IMR-90 (cell line): ENCODE data around the gene DYSF. TPM values are rescaled to one million over a fixed set of nuclear protein-coding genes. Genes with fewer than 3 reads are reported as not detected.

Experiments used
- ATAC-seq: fragments of 200-7000 bp; cut with Tn5 transposase; 2 replicates; pipeline ENCODE4 v1.9.1; 2020; ENCODE audit warnings: low read depth, mild to moderate bottlenecking, moderate library complexity
- BruUV-seq: library from RNA; stranded (reverse); fragments of 400-500 nt; replicated peaks from 2 replicates; lab custom pipeline; 2021; lab: Mats Ljungman, UMichigan
- CTCF ChIA-PET: fragments of 300-600 bp; formaldehyde crosslinking; extraction: SDS; loops from one replicate; lab custom pipeline; 2021; ENCODE audit warnings: antibody characterized with exemption; lab: Yijun Ruan, JAX
- POLR2A ChIA-PET: fragments of 300-600 bp; sonication (Branson Sonifier 250); formaldehyde crosslinking; loops from one replicate; lab custom pipeline; 2022; ENCODE audit warnings: antibody characterized with exemption; ENCODE audit not compliant: unreplicated experiment; lab: Charles Lee
- DNase-seq: peaks from one replicate; pipeline ENCODE4 v3.0.0; 2013
- H2AFZ ChIP-seq: replicated peaks from 2 replicates; pipeline ENCODE3; 2013; ENCODE audit warnings: low read length, mild to moderate bottlenecking; ENCODE audit not compliant: poor library complexity
- H2AK5ac ChIP-seq: 2 replicates; pipeline ENCODE4 v1.6.1; 2013; ENCODE audit warnings: low read depth, low read length, inconsistent platforms
- H2AK9ac ChIP-seq: replicated peaks from 2 replicates; pipeline ENCODE3; 2013; ENCODE audit warnings: mild to moderate bottlenecking, low read depth, low read length, moderate library complexity; ENCODE audit not compliant: poor library complexity
- H2BK120ac ChIP-seq: 2 replicates; pipeline ENCODE4 v1.6.1; 2013; ENCODE audit warnings: low read depth, low read length, inconsistent platforms
- H2BK15ac ChIP-seq: 3 replicates; pipeline ENCODE4 v1.6.1; 2013; ENCODE audit warnings: low read depth, low read length, inconsistent platforms
- H2BK20ac ChIP-seq: 2 replicates; pipeline ENCODE4 v1.6.1; 2013; ENCODE audit warnings: low read depth, mild to moderate bottlenecking, inconsistent platforms, low read length, moderate library complexity
- H2BK5ac ChIP-seq: 2 replicates; pipeline ENCODE4 v1.6.1; 2013; ENCODE audit warnings: mild to moderate bottlenecking, low read depth, low read length, inconsistent platforms; ENCODE audit not compliant: poor library complexity, severe bottlenecking
- H3K14ac ChIP-seq: replicated peaks from 2 replicates; pipeline ENCODE4 v1.6.1; 2013; ENCODE audit warnings: low read depth, low read length, inconsistent platforms
- H3K18ac ChIP-seq: 2 replicates; pipeline ENCODE4 v1.6.1; 2013; ENCODE audit warnings: low read depth, low read length, control low read depth
- H3K23ac ChIP-seq: 2 replicates; pipeline ENCODE4 v1.6.1; 2013; ENCODE audit warnings: low read depth, low read length, inconsistent platforms
- H3K27ac ChIP-seq: 2 replicates; pipeline ENCODE4 v1.5.1; 2013; ENCODE audit warnings: mild to moderate bottlenecking, control low read depth, low read length; ENCODE audit not compliant: insufficient read depth
- H3K27me3 ChIP-seq: 2 replicates; pipeline ENCODE4 v1.6.1; 2013; ENCODE audit warnings: low read length; ENCODE audit not compliant: control insufficient read depth, insufficient read depth
- H3K36me3 ChIP-seq: 2 replicates; pipeline ENCODE4 v1.6.1; 2013; ENCODE audit warnings: low read length, mixed read lengths; ENCODE audit not compliant: control insufficient read depth, insufficient read depth
- H3K4ac ChIP-seq: 2 replicates; pipeline ENCODE4 v1.6.1; 2013; ENCODE audit warnings: low read depth, low read length, inconsistent platforms
- H3K4me1 ChIP-seq: 2 replicates; pipeline ENCODE4 v1.6.1; 2013; ENCODE audit warnings: low read length, mixed read lengths; ENCODE audit not compliant: control insufficient read depth, insufficient read depth
- H3K4me2 ChIP-seq: 2 replicates; pipeline ENCODE4 v1.6.1; 2013; ENCODE audit warnings: low read depth, mild to moderate bottlenecking, control low read depth, low read length, moderate library complexity
- H3K4me3 ChIP-seq: 2 replicates; pipeline ENCODE4 v1.5.1; 2013; ENCODE audit warnings: low read depth, mild to moderate bottlenecking, control low read depth, low read length, moderate library complexity; ENCODE audit not compliant: insufficient read depth
- H3K56ac ChIP-seq: 2 replicates; pipeline ENCODE4 v1.6.1; 2013; ENCODE audit warnings: low read length, inconsistent platforms; ENCODE audit not compliant: insufficient read depth; ENCODE audit errors: extremely low read depth
- H3K79me1 ChIP-seq, 2 experiments: 2 replicates each; pipeline ENCODE4 v1.6.1; 2013; ENCODE audit warnings: low read length in 2 of 2, inconsistent platforms in 1 of 2, low read depth in 1 of 2
- H3K9ac ChIP-seq: 2 replicates; pipeline ENCODE4 v1.6.1; 2013; ENCODE audit warnings: low read depth, low read length, control low read depth
- H3K9me1 ChIP-seq: 2 replicates; pipeline ENCODE4 v1.6.1; 2013; ENCODE audit warnings: low read length, inconsistent platforms; ENCODE audit not compliant: insufficient read depth
- H3K9me3 ChIP-seq: 2 replicates; pipeline ENCODE4 v1.6.1; 2013; ENCODE audit warnings: low read length; ENCODE audit not compliant: control insufficient read depth, insufficient read depth
- H4K20me1 ChIP-seq: 2 replicates; pipeline ENCODE4 v1.6.1; 2013; ENCODE audit warnings: low read length, inconsistent platforms; ENCODE audit not compliant: insufficient read depth
- H4K5ac ChIP-seq: 2 replicates; pipeline ENCODE4 v1.6.1; 2013; ENCODE audit warnings: mild to moderate bottlenecking, low read depth, low read length, control low read depth
- H4K8ac ChIP-seq, 2 experiments: 2 replicates each; pipeline ENCODE4 v1.6.1; 2013; ENCODE audit warnings: low read depth in 2 of 2, low read length in 2 of 2, control low read depth in 1 of 2, inconsistent platforms in 1 of 2
- H4K91ac ChIP-seq: 2 replicates; pipeline ENCODE4 v1.6.1; 2013; ENCODE audit warnings: low read depth, low read length, inconsistent platforms; ENCODE audit not compliant: insufficient read depth
- BHLHE40 ChIP-seq: fragments of 150-350 bp; IDR thresholded peaks from 2 replicates; pipeline ENCODE4 v1.6.1; 2016; ENCODE audit warnings: mild to moderate bottlenecking, low read depth, low read length
- CEBPB ChIP-seq: IDR thresholded peaks from 2 replicates; pipeline ENCODE4 v1.6.1; 2012; ENCODE audit warnings: low read depth, low read length, improper control_type of control experiment
- CHD1 ChIP-seq: IDR thresholded peaks from 2 replicates; pipeline ENCODE4 v1.6.1; 2012; ENCODE audit warnings: low read depth, low read length, improper control_type of control experiment
- CTCF ChIP-seq: conservative IDR thresholded peaks from 2 replicates; pipeline ENCODE4 v1.5.1; 2012; ENCODE audit warnings: mild to moderate bottlenecking, low read depth, low read length, improper control_type of control experiment
- FOS ChIP-seq: fragments of 150-350 bp; IDR thresholded peaks from 2 replicates; pipeline ENCODE4 v1.6.1; 2016; ENCODE audit warnings: low read depth, low read length
- MAFK ChIP-seq: IDR thresholded peaks from 2 replicates; pipeline ENCODE4 v1.6.1; 2012; ENCODE audit warnings: low read depth, low read length, improper control_type of control experiment
- MAZ ChIP-seq: IDR thresholded peaks from 2 replicates; pipeline ENCODE4 v1.6.1; 2012; ENCODE audit warnings: low read depth, mild to moderate bottlenecking, low read length, improper control_type of control experiment, moderate library complexity, borderline replicate concordance
- MXI1 ChIP-seq: IDR thresholded peaks from 2 replicates; pipeline ENCODE4 v1.6.1; 2012; ENCODE audit warnings: low read depth, mild to moderate bottlenecking, low read length, moderate library complexity, borderline replicate concordance
- NFE2L2 ChIP-seq: fragments of 150-350 bp; IDR thresholded peaks from 2 replicates; pipeline ENCODE4 v1.6.1; 2016; ENCODE audit warnings: low read depth, mild to moderate bottlenecking, low read length
- RAD21 ChIP-seq: IDR thresholded peaks from 2 replicates; pipeline ENCODE4 v1.6.1; 2012; ENCODE audit warnings: low read length, improper control_type of control experiment
- RCOR1 ChIP-seq: IDR thresholded peaks from 2 replicates; pipeline ENCODE4 v1.6.1; 2012; ENCODE audit warnings: mild to moderate bottlenecking, low read length, improper control_type of control experiment; ENCODE audit not compliant: insufficient replicate concordance
- RFX5 ChIP-seq: IDR thresholded peaks from 2 replicates; pipeline ENCODE4 v1.8.0; 2012; ENCODE audit warnings: low read depth, mild to moderate bottlenecking, low read length, moderate library complexity
- SMC3 ChIP-seq: fragments of 150-350 bp; IDR thresholded peaks from 2 replicates; pipeline ENCODE4 v1.6.1; 2016; ENCODE audit warnings: low read depth, mild to moderate bottlenecking, antibody characterized with exemption, low read length, moderate library complexity
- WGBS, 2 experiments: methylation state at CpG; one replicate each; pipeline versions ENCODE4 v1.1.5 to v1.1.7; 2013; ENCODE audit warnings: missing lambda C conversion rate in 2 of 2; ENCODE audit not compliant: insufficient read length in 1 of 2; ENCODE audit errors: extremely low coverage in 2 of 2; 5-methylcytosine and 5-hydroxymethylcytosine counted together
- dilution Hi-C: fragments of 300-500 bp; cut with HindIII; formaldehyde crosslinking; loops from one replicate; pipeline ENCODE4 v1.14.3; 2018; ENCODE audit warnings: low sequenced_read_pairs; ENCODE audit not compliant: unreplicated experiment
- in situ Hi-C: fragments of 300-500 bp; cut with MboI; formaldehyde crosslinking; loops from 3 replicates; pipeline ENCODE4 v1.14.3; 2019; ENCODE audit warnings: low sequenced_read_pairs, inconsistent platforms, mixed read lengths
- intact Hi-C: fragments of 100-400 bp; cut with micrococcal nuclease; formaldehyde crosslinking; loops from 2 replicates; pipeline ENCODE4 v1.10.0; 2022
- polyA plus RNA-seq, 3 experiments: library from polyadenylated mRNA; depleted of rRNA; stranded (reverse); fragments of >200 nt; gene quantifications; 2 replicates each; pipeline ENCODE4 v1.2.3, GENCODE V29; 2012; ENCODE audit warnings: low replicate concordance in 1 of 3
- total RNA-seq: library from RNA; depleted of rRNA; stranded (reverse); fragments of >200 nt; gene quantifications from 2 replicates; pipeline ENCODE4 v1.2.3, GENCODE V29; 2012
- TF ChIP-seq, protein P1 (sequence below): fragments of 150-350 bp; IDR thresholded peaks from 2 replicates; pipeline ENCODE4 v1.6.1; 2016; ENCODE audit warnings: low read depth, mild to moderate bottlenecking, low read length, moderate library complexity, borderline replicate concordance

Gene DYSF
- total and polyA plus RNA-seq, 2 of the 4 experiments (the other 2 are of a cell fraction): 0.09 to 0.18 TPM

DNA sequence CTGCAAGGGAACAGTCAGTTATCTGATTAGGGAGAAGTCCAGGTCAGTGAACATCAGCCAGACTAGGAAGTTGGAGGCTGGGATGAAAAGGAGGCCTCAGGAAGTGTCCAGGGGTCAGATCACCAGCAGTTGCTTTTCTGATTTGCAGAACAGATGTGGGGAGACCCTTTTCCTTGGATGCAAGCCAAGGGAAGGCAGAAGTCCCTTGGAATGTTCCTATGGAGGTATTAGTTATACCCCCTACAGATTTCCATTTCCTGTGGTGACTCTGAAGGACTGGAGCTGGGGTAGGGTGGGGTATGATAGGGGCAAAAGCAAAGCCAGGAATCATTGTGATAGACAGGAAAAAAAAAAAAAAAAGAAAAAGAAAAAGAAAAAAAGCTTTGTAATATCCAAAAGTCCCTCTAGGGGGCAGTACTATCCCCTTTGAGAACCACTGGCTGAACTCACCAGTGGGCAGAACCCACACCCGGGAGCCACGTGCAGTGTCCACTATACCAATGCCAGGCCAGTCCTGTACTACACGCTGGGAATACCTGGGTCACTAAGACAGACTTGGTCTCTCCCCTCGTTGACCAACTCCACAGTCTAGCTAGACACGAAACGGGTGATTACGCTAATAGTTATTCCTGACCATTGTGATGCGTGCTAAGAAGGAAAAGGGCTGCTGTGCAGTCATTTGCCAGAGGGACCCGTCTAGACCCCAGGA is 7.4 kb downstream of the DYSF start:
- no peak overlapping the region for H2AK5ac ChIP-seq
- H3K36me3 ChIP-seq: no peaks in the 10 kb centered on the region
- 52% methylated on average over 2 of the region's 9 CpGs; no CpG with 5 or more reads in 1 of the 2 experiments for WGBS, 2 experiments
- TF ChIP-seq, protein P1, sequence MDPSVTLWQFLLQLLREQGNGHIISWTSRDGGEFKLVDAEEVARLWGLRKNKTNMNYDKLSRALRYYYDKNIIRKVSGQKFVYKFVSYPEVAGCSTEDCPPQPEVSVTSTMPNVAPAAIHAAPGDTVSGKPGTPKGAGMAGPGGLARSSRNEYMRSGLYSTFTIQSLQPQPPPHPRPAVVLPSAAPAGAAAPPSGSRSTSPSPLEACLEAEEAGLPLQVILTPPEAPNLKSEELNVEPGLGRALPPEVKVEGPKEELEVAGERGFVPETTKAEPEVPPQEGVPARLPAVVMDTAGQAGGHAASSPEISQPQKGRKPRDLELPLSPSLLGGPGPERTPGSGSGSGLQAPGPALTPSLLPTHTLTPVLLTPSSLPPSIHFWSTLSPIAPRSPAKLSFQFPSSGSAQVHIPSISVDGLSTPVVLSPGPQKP: no peak
- TF ChIP-seq SMC3: peak; percentile 26
- TF ChIP-seq MAZ: no peak
- no peak for TF ChIP-seq RFX5
- TF ChIP-seq NFE2L2: no peak
- no peak for TF ChIP-seq MXI1
- TF ChIP-seq MAFK: no peak
- TF ChIP-seq RCOR1: no peak
- TF ChIP-seq RAD21: peak; percentile 55
- TF ChIP-seq CHD1: no peak
- peak; percentile 62 for TF ChIP-seq CTCF
- TF ChIP-seq CEBPB: no peak
- TF ChIP-seq FOS: no peak
- TF ChIP-seq BHLHE40: peak; percentile 31; the same call in 1 of the 2 replicates

More for the DNA sequence above, 7.4 kb downstream of the DYSF start:
- dilution Hi-C loops: no loop called here
- H4K5ac ChIP-seq: no peak overlapping the region
- no peak overlapping the region for H2BK5ac ChIP-seq
- no peaks in the 10 kb centered on the region for H3K79me1 ChIP-seq
- no peak overlapping the region for H2AFZ ChIP-seq
- CTCF ChIA-PET: interaction anchor here (0.6 to 2.3 kb wide), 9 partner anchors 10 to 64 kb away, joined by 3 to 8 read pairs (median 4); no protein-coding TSS in a partner anchor
- POLR2A ChIA-PET: no interaction called here
- no peak overlapping the region for H3K27ac ChIP-seq
- no peak overlapping the region for H3K18ac ChIP-seq
- no peak overlapping the region for H3K4ac ChIP-seq
- peak overlapping the region; percentile 9 for H2AK9ac ChIP-seq
- H3K4me1 ChIP-seq: peaks cover 3% of the 10 kb centered on the region; the same call in 1 of the 2 replicates
- H4K20me1 ChIP-seq: no peaks in the 10 kb centered on the region
- BruUV-seq: no TSS peak
- DNase-seq (no peak), ATAC-seq (peak; percentile 56)
- no peak overlapping the region for H3K14ac ChIP-seq
- H3K9me1 ChIP-seq: no peaks in the 10 kb centered on the region; the same call in 1 of the 2 replicates
- H3K23ac ChIP-seq: no peak overlapping the region
- H3K56ac ChIP-seq: no peak overlapping the region
- H3K4me2 ChIP-seq: no peak overlapping the region
- intact Hi-C loops: loop anchor here (1.0 kb wide), 1 partner anchor 50 kb away; no protein-coding TSS in a partner anchor
- H3K27me3 ChIP-seq: peaks cover 38% of the 10 kb centered on the region
- H2BK15ac ChIP-seq: no peak overlapping the region
- no peak overlapping the region for H4K91ac ChIP-seq
- no peak overlapping the region for H4K8ac ChIP-seq
- H2BK20ac ChIP-seq: no peak overlapping the region
- in situ Hi-C loops: no loop called here
- no peak overlapping the region for H3K4me3 ChIP-seq
- peaks cover 8% of the 10 kb centered on the region for H3K9me3 ChIP-seq
- H2BK120ac ChIP-seq: no peak overlapping the region
- H3K9ac ChIP-seq: no peak overlapping the region
